Vagina (tissue), 2 donors: ENCODE results near the gene ALK.

Source experiments
- CTCF ChIP-seq, 3 experiments: fragments of 450-650 bp in 2 of 3; fragments of 200-600 bp in 1 of 3; sonication (generic) in 1 of 3; IDR thresholded peaks; one replicate each; pipeline ENCODE4 v1.5.1; 2017 to 2019; ENCODE audit warnings: antibody characterized with exemption in 3 of 3, mild to moderate bottlenecking in 2 of 3, moderate library complexity in 2 of 3
- POLR2AphosphoS5 ChIP-seq, 2 donors: sonication (generic); formaldehyde crosslinking; IDR thresholded peaks; one replicate each; pipeline ENCODE4 v1.9.0; 2017; ENCODE audit warnings: antibody characterized with exemption in 2 of 2, mild to moderate bottlenecking in 2 of 2, low read depth in 1 of 2; ENCODE audit not compliant: insufficient read depth in 1 of 2

GRCh38 chr2:29215739-29216608, 705.4 kb downstream of the ALK start:
- TF ChIP-seq POLR2AphosphoS5 (IDR thresholded peaks at IDR 0.05; ENCODE audit: insufficient read depth in 1 of 2, low read depth in 1 of 2) (no peak), CTCF (IDR thresholded peaks at IDR 0.05) (no peak)
